ENCODE data around the gene C6orf136.

Gene C6orf136

DNA sequence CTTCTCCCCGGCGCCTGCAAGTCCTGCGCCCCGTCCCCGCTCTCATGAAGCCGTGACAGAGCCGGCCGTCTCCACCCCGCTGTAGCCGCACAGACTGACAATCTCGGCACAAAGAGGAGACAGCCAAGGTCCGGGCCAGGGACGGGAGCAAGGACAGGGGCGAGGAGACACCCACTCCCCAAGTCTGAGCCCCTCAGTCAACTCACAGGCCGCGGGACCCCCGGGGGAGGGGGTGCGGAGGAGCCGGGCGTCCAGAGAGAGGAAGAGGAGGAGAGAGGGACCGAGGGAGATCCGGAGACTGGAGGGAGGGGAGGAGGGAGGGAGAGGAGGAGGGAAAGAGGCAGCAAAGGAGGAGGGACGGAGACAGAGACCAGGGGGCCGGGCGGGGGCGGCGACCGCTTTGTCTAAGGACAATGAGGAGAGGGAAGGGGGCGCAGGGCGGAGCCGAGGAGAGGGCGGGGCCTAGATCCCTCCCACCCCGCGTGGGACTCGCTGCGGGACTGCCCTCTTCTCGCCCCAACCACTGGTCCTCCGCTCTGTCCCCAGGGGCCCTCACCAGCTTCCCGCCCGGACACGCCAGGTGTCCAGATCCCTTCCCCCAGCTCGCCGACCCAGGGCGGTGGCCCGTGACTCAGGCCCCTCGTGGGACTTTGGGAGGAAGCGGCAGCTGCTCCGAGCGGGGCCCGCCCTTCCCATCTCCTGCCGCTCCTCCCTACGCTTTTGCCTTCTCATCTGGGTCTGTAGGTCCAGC, 40.1 kb downstream of the C6orf136 start:
- peak; percentile 92 for DNase-seq (ENCODE audit: low spot score)

DNA sequence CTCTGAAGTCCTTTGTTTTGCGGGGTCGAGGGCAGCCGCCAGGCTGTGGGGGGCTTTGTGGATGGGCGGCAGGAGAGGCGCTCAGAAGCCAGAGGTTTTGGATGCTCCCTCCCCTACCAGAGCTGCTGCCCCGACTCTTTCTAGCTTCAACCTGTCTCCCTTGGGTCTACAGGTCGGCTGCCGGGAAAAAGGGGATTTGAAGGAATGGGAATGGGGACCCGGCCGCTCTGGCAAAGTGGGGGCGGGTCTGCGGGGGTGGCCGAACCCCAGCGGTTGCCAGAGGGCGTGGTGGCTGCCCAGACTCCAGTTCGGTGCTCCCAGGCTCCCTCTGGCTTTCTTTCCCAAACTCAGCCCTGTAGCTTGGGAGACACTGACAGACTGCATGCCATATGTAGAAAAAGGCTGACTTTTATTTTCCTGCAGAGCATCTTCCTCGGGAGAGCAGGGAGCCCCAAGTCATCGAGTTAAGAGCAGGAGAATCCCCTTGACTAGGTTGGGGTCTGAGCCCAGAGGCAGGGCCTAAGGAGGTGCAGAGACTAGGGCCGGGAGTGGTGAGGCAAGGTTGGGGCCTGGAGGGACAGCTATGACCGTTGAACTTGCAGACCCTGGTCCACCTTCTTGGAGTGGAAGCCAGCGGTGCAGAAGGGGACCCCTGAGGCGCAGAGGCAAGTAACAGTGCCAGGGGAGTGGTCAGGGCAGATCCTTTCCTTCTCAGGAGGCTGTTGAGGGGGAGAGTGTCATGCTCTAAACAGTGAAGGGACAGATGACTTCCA, 40.9 kb downstream of the C6orf136 start:
- peak; percentile 52 for DNase-seq (ENCODE audit: low spot score)

DNA sequence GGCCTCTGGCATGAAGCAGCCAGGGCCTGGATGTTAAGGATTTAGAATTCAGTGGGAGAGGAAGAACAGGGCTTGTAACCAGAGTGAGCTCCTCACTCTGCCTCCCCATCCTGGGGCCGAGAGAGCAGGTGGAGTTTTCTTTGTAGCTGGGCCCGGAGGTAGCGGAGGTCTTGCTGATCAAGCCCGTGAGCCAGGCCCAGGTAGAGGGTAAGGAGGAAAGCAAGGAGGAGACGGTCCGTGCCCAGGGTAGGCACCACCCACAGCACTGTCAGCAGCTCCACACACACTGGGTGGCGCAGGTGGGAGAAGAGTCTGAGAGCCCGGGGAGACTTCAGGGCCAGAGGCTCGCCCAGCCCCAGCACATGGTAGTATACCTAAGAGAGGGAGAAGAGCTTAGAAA, 41.6 kb downstream of the C6orf136 start:
- no peak for DNase-seq (ENCODE audit: low spot score)

DNA sequence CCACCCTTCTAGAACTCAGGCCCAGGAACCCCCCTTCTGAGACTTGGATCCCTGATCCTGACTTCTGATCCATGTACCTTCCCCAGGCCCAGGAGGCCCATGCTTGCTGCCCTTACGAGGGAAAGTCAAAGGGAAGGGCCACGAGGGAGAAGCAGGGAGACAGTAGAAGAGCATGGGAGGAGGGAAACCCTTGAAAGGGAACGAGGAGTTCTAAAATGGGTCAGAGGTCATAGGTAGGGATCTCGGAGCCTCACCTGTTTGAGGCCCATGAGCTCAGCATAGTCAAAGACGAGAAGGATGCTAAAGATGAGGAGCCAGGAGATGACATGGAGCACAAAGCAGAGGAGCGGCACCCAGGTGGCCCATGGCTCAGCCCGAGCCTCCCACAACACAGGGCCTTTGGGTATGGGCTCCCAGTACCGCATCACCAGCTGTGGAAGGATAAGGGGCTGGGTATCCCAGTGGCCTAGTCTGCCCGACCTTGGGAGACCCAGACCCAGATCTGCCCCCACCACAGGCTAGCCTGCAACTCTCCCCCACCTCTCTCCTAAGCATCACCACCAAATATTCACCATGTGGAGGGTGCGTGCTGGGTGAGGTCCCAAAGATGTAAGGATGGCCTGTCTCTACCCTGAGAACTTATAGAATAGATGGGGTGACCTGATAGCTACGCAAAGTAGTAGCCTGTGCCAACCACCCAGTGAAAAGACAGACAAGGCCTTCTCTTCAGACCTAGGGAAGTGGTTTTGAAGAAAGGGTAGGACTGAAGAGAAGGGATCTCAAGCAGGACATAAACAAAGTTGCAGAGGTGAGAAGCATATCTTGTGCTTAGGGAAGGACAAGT, 42.3 kb downstream of the C6orf136 start:
- no peak for DNase-seq (ENCODE audit: low spot score)

DNA sequence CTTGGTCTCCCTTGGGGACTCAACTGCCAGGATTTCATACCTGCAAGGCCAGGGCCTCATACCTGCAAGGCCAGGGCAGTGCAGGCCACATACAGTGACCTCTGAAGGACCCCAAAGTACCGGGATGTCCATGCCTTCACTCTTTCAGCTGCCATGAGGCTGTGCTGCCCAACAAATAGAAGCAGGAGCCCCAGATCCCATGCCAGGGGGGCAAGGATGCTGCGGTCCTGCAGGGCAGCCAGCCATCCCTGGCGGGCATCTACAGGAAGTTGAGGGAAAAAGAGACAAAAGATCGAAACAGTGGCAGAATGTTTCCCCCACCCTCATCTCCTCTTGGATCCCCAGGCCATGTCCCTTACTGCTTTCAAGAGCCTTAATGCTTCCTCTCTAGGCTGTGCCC, 43.1 kb downstream of the C6orf136 start:
- no peak for DNase-seq (ENCODE audit: low spot score)

DNA sequence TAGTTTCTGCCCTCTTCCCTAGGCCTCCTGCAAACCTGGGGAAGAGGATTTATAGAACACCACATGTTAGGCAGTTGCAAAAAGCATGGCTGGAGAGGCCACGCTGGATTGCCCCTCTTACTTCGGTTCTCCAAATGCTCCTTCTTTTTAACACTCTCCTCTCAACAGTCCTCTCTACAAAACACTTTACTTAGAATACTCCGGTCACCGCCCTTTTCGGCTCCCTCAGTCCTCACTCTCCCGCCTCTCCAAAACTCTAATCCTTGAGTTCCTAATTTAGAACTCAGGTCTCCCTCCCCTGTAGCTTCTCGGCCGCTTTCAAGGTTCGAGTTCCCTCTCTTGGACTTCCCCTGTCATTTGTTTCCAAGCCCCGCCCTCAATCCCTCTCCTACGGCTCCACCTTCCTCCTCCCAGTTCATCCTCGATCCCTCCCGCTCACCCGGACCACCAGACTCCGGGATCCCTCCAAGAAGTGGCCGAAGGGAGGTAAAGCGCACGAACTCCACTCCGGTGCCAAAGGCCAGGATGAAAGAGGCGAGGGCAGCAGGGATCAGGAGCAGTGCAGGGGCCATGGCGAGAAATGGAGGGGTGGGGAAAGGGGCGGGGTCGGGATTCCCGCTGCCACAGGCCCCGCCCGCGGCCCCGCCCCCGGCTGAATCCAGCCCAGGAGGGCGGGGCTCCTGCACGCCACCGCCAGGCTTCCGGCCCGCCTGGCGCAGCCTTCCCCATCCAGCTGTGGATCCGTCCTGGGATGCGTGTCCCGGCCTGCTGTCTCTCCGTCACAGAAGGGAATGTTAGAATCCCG, 43.7 kb downstream of the C6orf136 start, which contains the start of gene NRM:
Gene NRM (minus strand): TSS at position 582 of the 805 bp plus-strand sequence. CDS start 10 bp downstream, at position 572.
- DNase-seq (ENCODE audit: low spot score), result peak; percentile 94

DNA sequence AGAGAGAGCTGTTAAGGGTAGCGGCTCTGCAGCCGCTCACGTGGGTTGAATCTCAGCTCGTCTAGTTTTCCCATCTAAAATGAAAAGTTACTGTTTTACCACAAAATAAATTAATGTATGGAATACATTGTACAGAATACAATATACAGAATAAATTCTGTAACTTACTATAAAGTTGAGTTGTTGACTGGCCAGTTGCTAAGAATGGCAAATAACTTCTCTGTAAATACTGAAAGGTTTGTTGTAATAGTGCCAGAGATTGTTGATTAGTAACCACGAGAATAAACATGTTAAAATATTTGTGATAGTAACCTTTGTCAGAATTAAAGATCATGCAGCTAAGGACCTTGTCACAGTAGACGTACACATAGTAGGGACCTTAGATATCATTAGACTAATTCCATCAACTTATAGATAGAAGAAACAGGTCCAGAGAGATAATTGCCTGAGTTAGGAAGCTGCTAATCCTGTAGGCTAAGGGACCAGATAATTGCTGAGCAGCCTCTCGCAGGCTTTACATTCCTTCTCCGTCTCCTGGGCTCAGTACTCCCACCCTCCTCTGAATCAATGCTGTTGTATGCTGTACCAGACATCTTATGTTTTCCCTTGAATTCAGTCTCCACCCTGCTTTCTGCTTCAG, 44.4 kb downstream of the C6orf136 start:
- no peak for DNase-seq (ENCODE audit: low spot score)

DNA sequence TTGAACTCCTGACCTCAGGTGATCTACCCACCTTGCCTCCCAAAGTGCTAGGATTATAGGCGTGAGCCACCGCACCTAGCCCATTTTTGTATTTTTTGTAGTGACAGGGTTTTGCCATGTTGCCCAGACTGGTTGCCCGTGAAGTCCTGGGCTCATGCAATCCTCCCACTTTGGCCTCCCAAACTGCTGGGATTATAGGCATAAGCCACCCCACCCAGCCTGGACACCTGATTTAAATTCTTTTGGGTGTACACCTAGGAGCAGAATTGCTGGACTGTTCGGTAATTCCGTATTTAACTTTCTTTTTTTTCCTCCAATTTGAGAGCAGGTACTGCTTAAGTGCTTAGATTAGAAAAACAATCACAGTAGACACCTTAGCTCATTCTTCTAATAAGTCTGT, 49.5 kb downstream of the C6orf136 start:
- DNase-seq (ENCODE audit: low spot score), result no peak

DNA sequence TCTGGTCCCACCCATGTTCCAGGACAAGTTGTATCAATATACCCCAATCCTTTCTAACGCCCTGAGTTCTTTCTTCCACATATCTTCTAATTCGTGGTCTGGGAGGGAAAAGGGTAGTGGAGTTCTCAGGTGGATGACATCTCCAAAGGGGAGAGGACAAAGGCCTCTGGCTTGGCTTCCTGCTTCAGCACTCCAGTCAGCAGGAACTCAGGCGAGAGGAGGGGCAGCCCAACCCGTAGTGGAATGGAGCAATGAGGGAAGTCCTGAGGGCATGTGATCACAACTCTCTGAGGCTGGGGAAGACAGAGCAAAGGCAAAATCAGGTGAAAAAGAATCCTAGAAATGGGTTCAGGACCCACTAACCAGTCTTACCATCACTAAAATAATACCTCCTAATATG, 53.4 kb downstream of the C6orf136 start:
- DNase-seq (ENCODE audit: low spot score), result no peak
